Peyer's patch (tissue), 4 donors: ENCODE data around the gene SSNA1. TPM values are rescaled to one million over a fixed set of nuclear protein-coding genes. Genes with fewer than 3 reads are reported as not detected.

Experiments
- DNase-seq, 3 donors: peaks; one replicate each; pipeline ENCODE4 v3.0.0-alpha.2; 2017 to 2019
- H3K27ac ChIP-seq, 4 donors: fragments of 200-600 bp; sonication (generic); one replicate each; pipeline ENCODE4 v1.5.1; 2016 to 2019
- H3K27me3 ChIP-seq, 2 donors: fragments of 200-600 bp; sonication (generic); one replicate each; pipeline ENCODE4 v1.5.1; 2019
- H3K36me3 ChIP-seq, 3 donors: fragments of 200-600 bp; sonication (generic); one replicate each; pipeline ENCODE4 v1.5.1; 2016 to 2019
- H3K4me1 ChIP-seq, 4 donors: fragments of 200-600 bp; sonication (generic); one replicate each; pipeline ENCODE4 v1.5.1; 2016 to 2019
- H3K4me3 ChIP-seq, 4 donors: fragments of 200-600 bp; sonication (generic); 1 replicate in 3 of 4; 2 replicates in 1 of 4; pipeline ENCODE4 v1.5.1; 2016 to 2019; ENCODE audit warnings: mild to moderate bottlenecking in 1 of 4
- H3K9me3 ChIP-seq, 4 donors: fragments of 200-600 bp; sonication (generic); one replicate each; pipeline ENCODE4 v1.5.1; 2016 to 2019; ENCODE audit warnings: mild to moderate bottlenecking in 1 of 4
- POLR2A ChIP-seq, 2 donors: fragments of 450-650 bp; IDR thresholded peaks; one replicate each; pipeline ENCODE4 v1.5.1; 2017; ENCODE audit warnings: antibody characterized with exemption in 2 of 2, mild to moderate bottlenecking in 2 of 2, moderate library complexity in 2 of 2
- total RNA-seq, 4 donors: library from RNA; depleted of rRNA; stranded (reverse); fragments of >200 nt; gene quantifications; one replicate each; pipeline ENCODE4 v1.1.0, GENCODE V29; 2016
- TF ChIP-seq, protein P1 (sequence below), 6 experiments: fragments of 450-650 bp in 4 of 6; fragments of 200-600 bp in 2 of 6; sonication (generic) in 1 of 6; IDR thresholded peaks; one replicate each; pipeline ENCODE4 v1.5.1; 2017 to 2019; ENCODE audit warnings: antibody characterized with exemption in 6 of 6, mild to moderate bottlenecking in 3 of 6, moderate library complexity in 1 of 6

The SSNA1 gene
- total RNA-seq, 4 donors from 2014 or later: 58.6 to 82.0 (median 71.6) TPM

DNA sequence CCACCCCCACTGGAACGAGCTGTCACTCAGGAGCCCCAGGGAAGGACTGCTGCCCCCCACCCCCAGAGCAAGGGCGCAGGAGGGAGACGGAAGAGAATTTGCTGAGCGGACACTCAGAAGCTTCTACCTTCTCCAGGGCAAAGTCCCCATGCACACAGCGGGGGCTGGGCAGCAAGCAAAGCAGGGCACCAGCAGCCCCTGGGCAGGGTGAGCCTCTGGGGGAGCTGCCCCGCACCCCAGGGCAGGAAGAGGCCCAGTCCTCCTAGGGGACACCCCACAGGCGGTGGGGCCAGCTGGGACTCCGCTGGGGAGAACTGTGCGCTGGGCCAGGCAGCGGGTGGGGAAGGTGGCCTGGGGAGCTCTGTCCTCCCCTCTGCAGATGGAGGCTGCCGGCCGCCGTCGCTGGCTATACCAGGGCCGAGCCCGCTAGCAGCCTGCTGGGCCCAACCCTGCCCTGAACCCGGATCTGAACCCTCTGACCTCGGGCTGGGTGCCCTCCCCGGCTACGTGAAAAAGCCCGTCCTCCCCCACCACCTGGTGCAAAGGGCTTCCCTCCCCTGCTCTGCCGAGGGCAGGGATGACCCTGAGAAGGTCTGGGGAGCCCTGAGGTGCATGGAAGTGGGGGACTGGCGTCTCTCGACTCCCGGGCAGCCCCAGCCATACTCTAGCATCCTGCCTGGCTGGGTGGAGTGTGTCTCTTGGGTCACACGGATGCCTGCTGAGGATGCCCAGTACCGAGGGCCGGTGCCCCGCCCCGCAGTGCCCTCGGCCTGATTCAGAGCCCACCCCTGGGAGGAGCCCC lies 41.6 kb downstream of the SSNA1 start:
- Histone ChIP-seq H3K4me3 (peak overlapping the region in 2 of 4 donors; percentile 11 to 14), H3K27ac (peak overlapping the region in 2 of 4 donors; percentile 72 to 80), H3K36me3 (no peaks in the 10 kb centered on the region), H3K4me1 (peaks cover 0 to 69% (median 12%) of the 10 kb centered on the region in 4 donors), H3K9me3 (peaks cover 0 to 4% (median 0%) of the 10 kb centered on the region in 4 donors), H3K27me3 (peaks cover 0 to 4% of the 10 kb centered on the region in 2 donors)
- DNase-seq: peak in 1 of 3 donors; percentile 74
- TF ChIP-seq, protein P1, sequence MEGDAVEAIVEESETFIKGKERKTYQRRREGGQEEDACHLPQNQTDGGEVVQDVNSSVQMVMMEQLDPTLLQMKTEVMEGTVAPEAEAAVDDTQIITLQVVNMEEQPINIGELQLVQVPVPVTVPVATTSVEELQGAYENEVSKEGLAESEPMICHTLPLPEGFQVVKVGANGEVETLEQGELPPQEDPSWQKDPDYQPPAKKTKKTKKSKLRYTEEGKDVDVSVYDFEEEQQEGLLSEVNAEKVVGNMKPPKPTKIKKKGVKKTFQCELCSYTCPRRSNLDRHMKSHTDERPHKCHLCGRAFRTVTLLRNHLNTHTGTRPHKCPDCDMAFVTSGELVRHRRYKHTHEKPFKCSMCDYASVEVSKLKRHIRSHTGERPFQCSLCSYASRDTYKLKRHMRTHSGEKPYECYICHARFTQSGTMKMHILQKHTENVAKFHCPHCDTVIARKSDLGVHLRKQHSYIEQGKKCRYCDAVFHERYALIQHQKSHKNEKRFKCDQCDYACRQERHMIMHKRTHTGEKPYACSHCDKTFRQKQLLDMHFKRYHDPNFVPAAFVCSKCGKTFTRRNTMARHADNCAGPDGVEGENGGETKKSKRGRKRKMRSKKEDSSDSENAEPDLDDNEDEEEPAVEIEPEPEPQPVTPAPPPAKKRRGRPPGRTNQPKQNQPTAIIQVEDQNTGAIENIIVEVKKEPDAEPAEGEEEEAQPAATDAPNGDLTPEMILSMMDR (IDR thresholded peaks at IDR 0.05): no peak
- TF ChIP-seq POLR2A (IDR thresholded peaks at IDR 0.05): no peak

DNA sequence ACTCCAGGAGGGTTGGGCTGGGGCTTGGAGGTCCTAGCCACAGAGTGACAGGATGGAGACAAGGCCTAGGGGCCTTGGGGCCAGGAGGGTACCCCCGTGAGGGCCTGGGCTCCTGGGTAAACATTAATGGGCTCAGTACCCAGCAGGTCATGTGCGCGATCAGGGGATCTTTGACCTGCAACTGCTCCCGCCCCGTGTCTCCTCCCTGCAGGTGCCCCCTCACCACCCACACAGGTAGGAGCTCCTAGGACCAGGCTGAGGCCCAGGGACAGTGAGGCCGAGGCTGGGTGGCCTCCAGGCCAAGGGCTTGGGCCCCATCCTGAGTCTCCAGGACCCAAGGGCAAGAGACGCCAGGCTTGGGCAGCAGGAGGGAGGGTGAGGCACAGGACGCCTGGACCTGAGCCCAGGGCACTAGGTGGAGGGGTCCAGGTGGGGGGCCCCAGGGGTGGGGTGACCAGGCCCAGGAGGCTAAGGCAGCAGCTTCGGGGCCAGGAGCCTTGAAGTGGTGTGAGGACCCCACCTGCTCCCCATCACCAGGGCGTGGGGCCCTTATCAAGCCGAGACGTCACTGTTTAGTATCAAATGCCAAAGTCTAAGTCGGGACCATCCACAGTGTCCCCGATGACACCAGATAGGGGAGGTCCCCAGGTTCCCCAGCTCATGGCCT lies 42.4 kb downstream of the SSNA1 start, which contains the start of gene SLC34A3:
Gene SLC34A3 (plus strand): TSS at position 197 of the 667 bp plus-strand sequence. CDS start 802 bp downstream, outside the sequence.
- peak within 1 kb of the TSS in 2 of 4 donors; percentile 72 to 80 for H3K27ac ChIP-seq
- H3K4me3 ChIP-seq: peak within 1 kb of the TSS in 2 of 4 donors; percentile 11 to 14
- H3K36me3 ChIP-seq: no peaks in the 10 kb centered on the region
- peaks cover 0 to 4% (median 0%) of the 10 kb centered on the region in 4 donors for H3K9me3 ChIP-seq
- H3K27me3 ChIP-seq: peaks cover 0 to 4% of the 10 kb centered on the region in 2 donors
- TF ChIP-seq, protein P1 (IDR thresholded peaks at IDR 0.05): no peak
- no peak for TF ChIP-seq POLR2A (IDR thresholded peaks at IDR 0.05)
- peaks cover 2 to 74% (median 16%) of the 10 kb centered on the region in 4 donors for H3K4me1 ChIP-seq
- DNase-seq: no peak

DNA sequence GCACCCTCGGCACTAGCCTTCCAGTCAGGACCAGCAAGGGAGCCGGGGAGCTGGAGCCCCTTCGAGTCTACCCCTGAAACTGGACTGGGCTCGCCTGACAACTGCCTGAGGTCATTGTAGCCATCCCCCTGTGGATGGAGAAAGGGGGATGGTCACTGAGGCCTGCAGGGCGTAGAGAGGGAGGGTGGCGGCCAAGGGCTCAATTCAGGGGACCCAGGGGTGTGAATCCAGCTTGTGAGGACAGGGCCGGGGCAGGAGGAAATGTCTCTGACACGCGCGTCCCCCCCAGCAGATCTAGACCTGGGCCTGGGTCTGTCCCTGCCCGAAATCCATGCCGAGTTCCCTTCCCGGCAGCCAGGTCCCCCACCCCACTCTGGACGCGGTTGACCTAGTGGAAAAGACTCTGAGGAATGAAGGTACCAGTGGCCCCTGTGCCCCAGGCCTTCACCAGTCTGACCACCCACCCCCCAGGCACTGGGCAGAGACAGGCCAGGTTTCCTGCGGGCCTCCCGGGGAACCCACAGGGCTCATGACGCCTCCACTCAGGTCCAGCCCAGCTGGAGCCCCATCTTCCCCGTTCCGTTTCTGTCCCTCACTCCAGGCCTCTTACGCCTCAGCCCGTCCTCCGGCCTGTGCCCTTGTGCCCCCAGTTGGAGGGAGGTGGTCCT lies 43.0 kb downstream of the SSNA1 start:
- TF ChIP-seq, protein P1 (IDR thresholded peaks at IDR 0.05): no peak
- no peak for TF ChIP-seq POLR2A (IDR thresholded peaks at IDR 0.05)
- DNase-seq: no peak
- no peak overlapping the region for H3K4me3 ChIP-seq
- no peaks in the 10 kb centered on the region for H3K36me3 ChIP-seq
- peaks cover 0 to 4% of the 10 kb centered on the region in 2 donors for H3K27me3 ChIP-seq
- H3K4me1 ChIP-seq: peaks cover 9 to 79% (median 19%) of the 10 kb centered on the region in 4 donors
- H3K9me3 ChIP-seq: peaks cover 0 to 4% (median 0%) of the 10 kb centered on the region in 4 donors
- peak overlapping the region in 1 of 4 donors; percentile 72 for H3K27ac ChIP-seq

DNA sequence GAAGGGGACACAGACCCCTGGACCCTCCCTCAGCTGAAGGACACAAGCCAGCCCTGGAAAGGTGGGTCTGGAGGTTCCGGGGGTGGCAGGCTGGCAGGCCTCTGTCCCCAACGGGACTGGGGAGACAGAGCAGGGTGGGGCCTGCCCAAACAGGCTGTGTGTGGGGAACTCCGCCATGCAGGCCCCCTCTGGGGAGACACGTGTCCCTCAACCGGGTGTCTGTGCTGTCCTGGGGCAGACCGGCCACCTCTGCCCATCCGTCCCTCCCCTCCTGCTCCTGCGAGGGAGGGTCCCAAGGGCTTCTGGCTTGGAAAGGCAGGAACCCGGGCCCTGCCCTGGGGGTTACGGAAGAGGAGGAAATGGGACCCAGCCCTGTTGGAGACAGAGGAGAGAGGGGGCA lies 43.6 kb downstream of the SSNA1 start:
- TF ChIP-seq, protein P1 (IDR thresholded peaks at IDR 0.05): no peak
- no peak for TF ChIP-seq POLR2A (IDR thresholded peaks at IDR 0.05)
- Histone ChIP-seq H3K27me3 (peaks cover 0 to 4% of the 10 kb centered on the region in 2 donors), H3K9me3 (peaks cover 0 to 4% (median 0%) of the 10 kb centered on the region in 4 donors), H3K4me1 (peaks cover 7 to 79% (median 25%) of the 10 kb centered on the region in 4 donors), H3K27ac (no peak overlapping the region), H3K36me3 (no peaks in the 10 kb centered on the region), H3K4me3 (no peak overlapping the region)
- no peak for DNase-seq

DNA sequence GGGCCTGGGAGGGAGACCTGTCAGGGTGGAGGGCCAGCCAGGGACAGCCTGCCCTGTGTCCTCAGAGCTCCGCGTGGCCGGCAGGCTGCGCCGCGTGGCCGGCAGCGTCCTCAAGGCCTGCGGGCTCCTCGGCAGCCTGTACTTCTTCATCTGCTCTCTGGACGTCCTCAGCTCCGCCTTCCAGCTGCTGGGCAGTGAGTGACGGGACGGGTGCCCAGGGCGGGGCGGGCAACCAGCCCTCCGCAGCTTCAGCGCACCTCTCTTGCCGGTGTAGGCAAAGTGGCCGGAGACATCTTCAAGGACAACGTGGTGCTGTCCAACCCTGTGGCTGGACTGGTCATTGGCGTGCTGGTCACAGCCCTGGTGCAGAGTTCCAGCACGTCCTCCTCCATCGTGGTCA lies 44.0 kb downstream of the SSNA1 start:
- TF ChIP-seq POLR2A (IDR thresholded peaks at IDR 0.05): peak in 1 of 2 donors; percentile 33
- TF ChIP-seq, protein P1 (IDR thresholded peaks at IDR 0.05): no peak
- no peak for DNase-seq
- Histone ChIP-seq H3K4me1 (peaks cover 7 to 79% (median 24%) of the 10 kb centered on the region in 4 donors), H3K36me3 (no peaks in the 10 kb centered on the region), H3K27me3 (peaks cover 0 to 4% of the 10 kb centered on the region in 2 donors), H3K27ac (no peak overlapping the region), H3K9me3 (peaks cover 0 to 4% (median 0%) of the 10 kb centered on the region in 4 donors), H3K4me3 (no peak overlapping the region)
